ENCODE data around the gene TSPEAR. TPM values are rescaled to one million over a fixed set of nuclear protein-coding genes. Genes with fewer than 3 reads are reported as not detected.

The TSPEAR gene
- polyA plus RNA-seq, 1 of the 3 experiments (the other 2 are of a cell fraction): 0.08 TPM

DNA sequence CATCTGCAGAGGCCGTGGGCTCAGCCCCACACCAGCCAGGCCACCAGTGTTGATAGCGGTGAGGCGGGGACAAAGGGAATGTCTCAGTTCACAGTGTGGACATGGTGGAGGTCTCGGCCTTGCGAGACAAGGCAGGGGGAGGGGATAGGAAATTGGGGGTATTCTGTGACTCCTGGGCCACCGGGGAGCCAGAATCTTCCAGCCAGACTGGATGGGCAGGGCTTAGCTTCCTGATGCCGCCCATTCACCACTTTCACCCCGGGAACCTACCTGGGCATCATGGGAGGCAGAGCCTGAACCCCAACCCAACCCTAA lies 251.0 kb downstream of the TSPEAR start:
- Histone ChIP-seq H3K4me1 (ENCODE audit: control insufficient read depth in 1 of 2, insufficient read depth in 2 of 2, low read depth in 1 of 2, low read length in 1 of 2) (peaks cover 0 to 5% of the 10 kb centered on the region in 2 experiments; a peak in 1 of 4 replicates), H3K27ac (ENCODE audit: low read depth in 2 of 2, low read length in 1 of 2) (no peak overlapping the region), H3K9me2 (no peaks in the 10 kb centered on the region), H3K4me2 (no peak overlapping the region), H3K36me3 (replicated peaks in 1 of 2; ENCODE audit: control insufficient read depth in 1 of 2, insufficient read depth in 2 of 2, low read length in 1 of 2) (no peaks in the 10 kb centered on the region), H3K4me3 (ENCODE audit: low read depth in 2 of 2, low read length in 1 of 2) (no peak overlapping the region), H4K20me1 (ENCODE audit: insufficient read depth) (no peaks in the 10 kb centered on the region), H3K27me3 (ENCODE audit: insufficient read depth) (no peaks in the 10 kb centered on the region), H3K9ac (no peak overlapping the region), H3K9me3 (no peaks in the 10 kb centered on the region), H2AFZ (ENCODE audit: low read depth) (no peak overlapping the region), H3F3A (replicated peaks; ENCODE audit: insufficient read depth) (no peaks in the 10 kb centered on the region), H3K79me2 (ENCODE audit: insufficient read depth) (no peaks in the 10 kb centered on the region)
- no peak for TF ChIP-seq GABPA (IDR thresholded peaks at IDR 0.05; ENCODE audit: low read depth)
- TF ChIP-seq SMC3 (IDR thresholded peaks at IDR 0.05; ENCODE audit: low read depth, low read length): no peak
- no peak for TF ChIP-seq IRF3 (IDR thresholded peaks at IDR 0.05; ENCODE audit: low read depth, low read length)
- TF ChIP-seq JUND (IDR thresholded peaks at IDR 0.05): no peak
- no peak for TF ChIP-seq NRF1 (IDR thresholded peaks at IDR 0.05; ENCODE audit: low read depth, low read length)
- no peak for TF ChIP-seq MXI1 (IDR thresholded peaks at IDR 0.05; ENCODE audit: low read depth, low read length)
- no peak for TF ChIP-seq TAF1 (IDR thresholded peaks at IDR 0.05; ENCODE audit: borderline replicate concordance, low read depth, low read length)
- TF ChIP-seq SIN3A (IDR thresholded peaks at IDR 0.05; ENCODE audit: borderline replicate concordance, low read depth, low read length): no peak
- TF ChIP-seq, protein P1, sequence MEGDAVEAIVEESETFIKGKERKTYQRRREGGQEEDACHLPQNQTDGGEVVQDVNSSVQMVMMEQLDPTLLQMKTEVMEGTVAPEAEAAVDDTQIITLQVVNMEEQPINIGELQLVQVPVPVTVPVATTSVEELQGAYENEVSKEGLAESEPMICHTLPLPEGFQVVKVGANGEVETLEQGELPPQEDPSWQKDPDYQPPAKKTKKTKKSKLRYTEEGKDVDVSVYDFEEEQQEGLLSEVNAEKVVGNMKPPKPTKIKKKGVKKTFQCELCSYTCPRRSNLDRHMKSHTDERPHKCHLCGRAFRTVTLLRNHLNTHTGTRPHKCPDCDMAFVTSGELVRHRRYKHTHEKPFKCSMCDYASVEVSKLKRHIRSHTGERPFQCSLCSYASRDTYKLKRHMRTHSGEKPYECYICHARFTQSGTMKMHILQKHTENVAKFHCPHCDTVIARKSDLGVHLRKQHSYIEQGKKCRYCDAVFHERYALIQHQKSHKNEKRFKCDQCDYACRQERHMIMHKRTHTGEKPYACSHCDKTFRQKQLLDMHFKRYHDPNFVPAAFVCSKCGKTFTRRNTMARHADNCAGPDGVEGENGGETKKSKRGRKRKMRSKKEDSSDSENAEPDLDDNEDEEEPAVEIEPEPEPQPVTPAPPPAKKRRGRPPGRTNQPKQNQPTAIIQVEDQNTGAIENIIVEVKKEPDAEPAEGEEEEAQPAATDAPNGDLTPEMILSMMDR (IDR thresholded peaks at IDR 0.05): no peak
- no peak for TF ChIP-seq GATA2 (CRISPR knock-in tag; IDR thresholded peaks at IDR 0.05)
- TF ChIP-seq, protein P2, sequence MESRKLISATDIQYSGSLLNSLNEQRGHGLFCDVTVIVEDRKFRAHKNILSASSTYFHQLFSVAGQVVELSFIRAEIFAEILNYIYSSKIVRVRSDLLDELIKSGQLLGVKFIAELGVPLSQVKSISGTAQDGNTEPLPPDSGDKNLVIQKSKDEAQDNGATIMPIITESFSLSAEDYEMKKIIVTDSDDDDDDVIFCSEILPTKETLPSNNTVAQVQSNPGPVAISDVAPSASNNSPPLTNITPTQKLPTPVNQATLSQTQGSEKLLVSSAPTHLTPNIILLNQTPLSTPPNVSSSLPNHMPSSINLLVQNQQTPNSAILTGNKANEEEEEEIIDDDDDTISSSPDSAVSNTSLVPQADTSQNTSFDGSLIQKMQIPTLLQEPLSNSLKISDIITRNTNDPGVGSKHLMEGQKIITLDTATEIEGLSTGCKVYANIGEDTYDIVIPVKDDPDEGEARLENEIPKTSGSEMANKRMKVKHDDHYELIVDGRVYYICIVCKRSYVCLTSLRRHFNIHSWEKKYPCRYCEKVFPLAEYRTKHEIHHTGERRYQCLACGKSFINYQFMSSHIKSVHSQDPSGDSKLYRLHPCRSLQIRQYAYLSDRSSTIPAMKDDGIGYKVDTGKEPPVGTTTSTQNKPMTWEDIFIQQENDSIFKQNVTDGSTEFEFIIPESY (IDR thresholded peaks at IDR 0.05; ENCODE audit: borderline replicate concordance, low read depth): no peak
- WGBS (ENCODE audit: low lambda C conversion rate): 43% methylated on average over 2 of the region's 8 CpGs
- CTCF ChIA-PET: interaction anchor here (0.9 to 1.5 kb wide), 2 partner anchors 50 to 333 kb away, joined by 3 to 5 read pairs; no protein-coding TSS in a partner anchor
- POLR2A ChIA-PET: no interaction called here
- DNase-seq: no peak

GRCh38 chr21:44459712-44460440 lies 251.5 kb downstream of the TSPEAR start:
- Histone ChIP-seq H3K9ac (no peak overlapping the region), H4K20me1 (ENCODE audit: insufficient read depth) (no peaks in the 10 kb centered on the region), H2AFZ (ENCODE audit: low read depth) (no peak overlapping the region), H3K4me1 (ENCODE audit: control insufficient read depth in 1 of 2, insufficient read depth in 2 of 2, low read depth in 1 of 2, low read length in 1 of 2) (peaks cover 0 to 5% of the 10 kb centered on the region in 2 experiments; a peak in 1 of 4 replicates), H3K79me2 (ENCODE audit: insufficient read depth) (no peaks in the 10 kb centered on the region), H3K9me2 (no peaks in the 10 kb centered on the region), H3K27ac (ENCODE audit: low read depth in 2 of 2, low read length in 1 of 2) (no peak overlapping the region), H3K4me3 (ENCODE audit: low read depth in 2 of 2, low read length in 1 of 2) (no peak overlapping the region), H3K4me2 (no peak overlapping the region), H3K36me3 (replicated peaks in 1 of 2; ENCODE audit: control insufficient read depth in 1 of 2, insufficient read depth in 2 of 2, low read length in 1 of 2) (no peaks in the 10 kb centered on the region), H3F3A (replicated peaks; ENCODE audit: insufficient read depth) (no peaks in the 10 kb centered on the region), H3K27me3 (ENCODE audit: insufficient read depth) (no peaks in the 10 kb centered on the region), H3K9me3 (no peaks in the 10 kb centered on the region)
- 79% methylated on average over 10 of the region's 14 CpGs for WGBS (ENCODE audit: low lambda C conversion rate)
- POLR2A ChIA-PET: no interaction called here
- DNase-seq: no peak
- CTCF ChIA-PET: no interaction called here
- TF ChIP-seq JUND (IDR thresholded peaks at IDR 0.05) (no peak), PBX3 (IDR thresholded peaks at IDR 0.05) (no peak), RXRA (IDR thresholded peaks at IDR 0.05; ENCODE audit: borderline replicate concordance, low read depth) (no peak), FOSL2 (IDR thresholded peaks at IDR 0.05; ENCODE audit: borderline replicate concordance, low read depth) (no peak), MXI1 (IDR thresholded peaks at IDR 0.05; ENCODE audit: low read depth, low read length) (no peak), RAD21 (IDR thresholded peaks at IDR 0.05; ENCODE audit: low read length) (no peak), TEAD4 (IDR thresholded peaks at IDR 0.05; ENCODE audit: borderline replicate concordance, insufficient read depth) (no peak)
- TF ChIP-seq, protein P3, sequence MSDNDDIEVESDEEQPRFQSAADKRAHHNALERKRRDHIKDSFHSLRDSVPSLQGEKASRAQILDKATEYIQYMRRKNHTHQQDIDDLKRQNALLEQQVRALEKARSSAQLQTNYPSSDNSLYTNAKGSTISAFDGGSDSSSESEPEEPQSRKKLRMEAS (IDR thresholded peaks at IDR 0.05; ENCODE audit: low read depth): no peak
- TF ChIP-seq, protein P1 (IDR thresholded peaks at IDR 0.05): no peak

Measured in SK-N-SH (cell line).